OCI-LY7 (cell line): ENCODE data around the gene FYB2.

Source experiments
- EZH2phosphoT487 ChIP-seq: fragments of 200-600 bp; sonication (generic); IDR thresholded peaks from 2 replicates; pipeline ENCODE4 v1.6.1; 2018; ENCODE audit warnings: low read depth, borderline replicate concordance, mild to moderate bottlenecking, mixed run types, antibody characterized with exemption, low read length, moderate library complexity, mixed read lengths
- TF ChIP-seq, protein P1 (sequence below): fragments of 200-600 bp; sonication (generic); conservative IDR thresholded peaks from 2 replicates; pipeline ENCODE4 v1.5.1; 2014; ENCODE audit warnings: mild to moderate bottlenecking, antibody characterized with exemption, low read length, moderate library complexity, mixed read lengths

DNA sequence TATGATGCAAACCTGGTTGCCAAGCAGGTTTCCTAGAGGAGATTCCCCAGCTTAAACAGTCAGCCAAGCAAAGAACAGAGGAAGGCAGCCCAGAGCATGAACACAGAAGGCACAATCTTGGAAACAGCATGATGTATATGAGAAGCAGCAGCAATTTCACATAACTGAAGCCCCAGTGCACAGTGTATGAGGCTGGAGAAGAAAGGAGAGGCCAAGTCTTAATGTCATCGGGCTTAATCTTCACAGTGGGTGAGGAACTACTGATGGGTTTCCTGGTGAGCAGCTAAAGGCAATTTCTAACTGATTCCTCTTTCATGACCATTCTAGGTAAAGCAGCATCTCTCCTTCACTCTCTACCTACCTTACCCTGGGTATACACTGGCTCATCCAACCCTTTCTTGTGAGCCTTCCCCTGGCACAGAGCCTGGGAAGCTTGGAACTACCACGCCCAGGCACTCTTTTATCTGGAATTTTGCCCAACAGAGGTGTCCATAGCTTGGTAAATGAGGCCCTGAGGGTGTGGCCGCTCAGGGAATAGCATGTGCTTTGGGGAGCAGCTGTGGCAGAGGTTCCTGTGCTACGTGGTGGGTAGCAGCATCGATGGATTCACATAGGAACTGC lies 22.0 kb downstream of the FYB2 start:
- TF ChIP-seq, protein P1, sequence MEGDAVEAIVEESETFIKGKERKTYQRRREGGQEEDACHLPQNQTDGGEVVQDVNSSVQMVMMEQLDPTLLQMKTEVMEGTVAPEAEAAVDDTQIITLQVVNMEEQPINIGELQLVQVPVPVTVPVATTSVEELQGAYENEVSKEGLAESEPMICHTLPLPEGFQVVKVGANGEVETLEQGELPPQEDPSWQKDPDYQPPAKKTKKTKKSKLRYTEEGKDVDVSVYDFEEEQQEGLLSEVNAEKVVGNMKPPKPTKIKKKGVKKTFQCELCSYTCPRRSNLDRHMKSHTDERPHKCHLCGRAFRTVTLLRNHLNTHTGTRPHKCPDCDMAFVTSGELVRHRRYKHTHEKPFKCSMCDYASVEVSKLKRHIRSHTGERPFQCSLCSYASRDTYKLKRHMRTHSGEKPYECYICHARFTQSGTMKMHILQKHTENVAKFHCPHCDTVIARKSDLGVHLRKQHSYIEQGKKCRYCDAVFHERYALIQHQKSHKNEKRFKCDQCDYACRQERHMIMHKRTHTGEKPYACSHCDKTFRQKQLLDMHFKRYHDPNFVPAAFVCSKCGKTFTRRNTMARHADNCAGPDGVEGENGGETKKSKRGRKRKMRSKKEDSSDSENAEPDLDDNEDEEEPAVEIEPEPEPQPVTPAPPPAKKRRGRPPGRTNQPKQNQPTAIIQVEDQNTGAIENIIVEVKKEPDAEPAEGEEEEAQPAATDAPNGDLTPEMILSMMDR = no peak
- TF ChIP-seq EZH2phosphoT487 = no peak
